ENCODE data around the gene FBN1.

The FBN1 gene

GRCh38 chr15:48419896-48420295 lies 225.6 kb downstream of the FBN1 start:
- DNase-seq, result no peak

DNA sequence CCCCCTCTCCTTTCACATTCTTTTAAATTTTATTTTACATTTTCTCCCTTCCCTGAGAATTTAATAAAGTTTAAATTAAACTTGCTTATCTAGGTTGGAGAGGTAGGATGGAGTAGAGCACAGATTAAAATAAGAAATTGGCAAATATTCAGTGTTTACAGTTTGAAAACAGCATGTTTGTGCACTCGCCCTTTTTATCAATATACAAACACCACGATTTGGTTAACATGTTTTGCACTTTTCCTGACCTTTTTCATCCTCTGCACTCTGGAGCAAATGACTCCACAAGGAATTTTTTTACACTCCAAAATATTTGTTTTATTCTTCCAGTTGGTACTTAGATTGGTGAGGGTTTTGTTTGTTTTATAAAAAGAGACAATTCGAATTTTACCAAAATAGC lies 227.2 kb downstream of the FBN1 start:
- DNase-seq, result no peak

DNA sequence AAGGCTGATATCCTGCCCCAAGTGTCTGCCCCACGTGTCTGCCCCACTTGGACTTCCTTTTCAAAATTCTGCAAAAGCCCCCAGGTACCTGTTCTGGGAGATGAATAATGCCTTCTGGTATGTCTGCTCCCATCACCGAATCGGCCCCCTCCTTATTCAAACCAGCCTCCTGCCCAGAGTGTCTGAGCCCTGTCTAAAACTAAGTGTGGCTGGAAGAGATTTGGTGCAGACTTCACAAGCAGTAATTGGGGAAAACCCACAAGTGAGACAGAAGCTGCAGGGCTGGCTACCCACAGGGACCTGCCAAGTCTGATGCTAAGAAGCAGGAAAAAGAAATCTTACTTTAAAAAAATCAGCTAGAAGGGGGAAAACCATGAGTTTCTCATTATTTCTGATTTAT lies 229.2 kb downstream of the FBN1 start:
- DNase-seq, result no peak

DNA sequence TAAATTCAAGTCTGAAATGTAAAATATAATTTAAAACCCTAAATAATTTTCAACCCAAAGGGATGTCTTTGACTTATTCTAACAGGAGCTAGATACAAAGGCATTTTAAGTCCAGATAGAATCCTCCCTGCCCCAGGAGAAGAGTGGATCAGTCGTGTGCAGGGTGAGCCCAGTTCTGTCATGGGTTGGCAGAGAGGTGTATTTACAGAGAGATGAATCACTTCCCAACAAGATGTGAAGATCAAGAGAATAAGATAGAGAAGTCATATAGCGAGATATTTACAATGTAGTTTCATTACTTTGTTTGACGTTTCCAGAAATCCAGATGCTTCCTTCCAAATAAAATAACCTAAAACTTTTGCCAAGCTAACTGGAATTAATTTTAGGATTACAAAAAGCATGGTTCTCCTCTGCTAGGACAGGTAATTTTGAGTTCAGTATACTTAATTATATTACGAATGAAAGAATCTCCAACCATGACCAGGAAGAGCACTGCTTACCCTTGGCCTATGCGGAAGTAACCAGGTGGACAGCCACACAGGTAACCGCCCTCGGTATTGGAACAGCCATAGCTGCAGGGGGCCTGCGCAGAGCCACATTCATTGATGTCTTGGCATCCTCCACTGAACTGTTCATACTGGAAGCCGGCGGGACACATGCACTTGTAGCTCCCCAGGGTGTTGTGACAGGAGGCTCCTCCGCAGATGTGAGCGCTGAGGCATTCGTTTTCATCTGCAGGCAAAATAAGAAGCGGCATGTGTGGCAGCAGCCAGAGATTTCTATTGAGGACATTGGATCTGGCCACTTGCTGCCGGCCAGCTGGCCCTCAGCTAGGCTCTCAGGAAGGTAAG lies 230.2 kb downstream of the FBN1 start:
- no peak for DNase-seq

DNA sequence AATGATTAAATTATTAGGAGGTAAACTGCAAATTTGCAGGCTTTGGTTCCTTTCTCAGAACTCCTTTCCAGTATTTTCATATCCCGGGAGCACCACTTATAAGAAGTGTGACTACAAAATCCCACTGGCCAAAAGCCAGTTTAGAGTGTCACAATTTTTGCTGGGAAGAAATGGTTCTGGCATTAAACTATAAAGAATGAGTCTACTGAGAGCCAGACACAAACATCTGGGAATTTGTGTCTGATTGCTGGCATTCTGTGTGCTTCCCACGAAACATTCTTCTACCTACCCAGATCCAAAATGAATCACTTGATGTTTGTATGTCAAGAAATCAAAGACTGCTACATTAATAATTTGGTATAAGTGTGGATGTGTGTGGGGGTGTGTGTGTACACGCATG lies 231.5 kb downstream of the FBN1 start:
- no peak for DNase-seq

- no peak for DNase-seq
Measured at GRCh38 chr15:48413304-48413703, 232.2 kb downstream of the FBN1 start.

DNA sequence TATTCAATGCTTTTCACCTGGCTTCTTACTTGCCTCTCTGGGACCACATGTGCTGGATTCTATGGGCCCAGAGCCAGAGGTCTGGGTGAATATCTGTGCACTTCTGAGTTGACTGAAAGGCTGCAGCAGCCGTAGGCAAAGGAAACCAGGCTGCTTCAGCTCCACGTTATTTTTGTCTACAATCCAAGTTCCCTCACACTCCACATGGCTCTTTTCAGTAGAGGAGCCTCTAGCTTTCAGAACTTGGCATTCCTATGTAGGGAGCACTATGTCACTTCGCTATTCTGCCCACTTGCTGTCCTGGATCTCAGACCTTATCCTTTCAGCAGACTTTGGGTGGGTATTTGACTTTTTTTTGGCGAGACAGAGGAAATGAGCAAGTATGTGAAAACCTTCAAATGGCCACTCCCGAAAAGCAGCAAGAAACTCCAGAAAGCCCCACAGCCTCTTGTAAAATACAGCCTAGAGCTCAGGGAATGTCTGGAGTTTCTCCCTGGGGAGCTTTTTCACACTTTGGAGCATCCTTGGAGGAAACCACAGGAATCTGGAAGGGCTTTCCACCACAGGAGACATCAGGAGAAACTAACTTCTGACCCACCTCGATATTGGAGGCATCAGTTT lies 233.4 kb downstream of the FBN1 start:
- no peak for DNase-seq

DNA sequence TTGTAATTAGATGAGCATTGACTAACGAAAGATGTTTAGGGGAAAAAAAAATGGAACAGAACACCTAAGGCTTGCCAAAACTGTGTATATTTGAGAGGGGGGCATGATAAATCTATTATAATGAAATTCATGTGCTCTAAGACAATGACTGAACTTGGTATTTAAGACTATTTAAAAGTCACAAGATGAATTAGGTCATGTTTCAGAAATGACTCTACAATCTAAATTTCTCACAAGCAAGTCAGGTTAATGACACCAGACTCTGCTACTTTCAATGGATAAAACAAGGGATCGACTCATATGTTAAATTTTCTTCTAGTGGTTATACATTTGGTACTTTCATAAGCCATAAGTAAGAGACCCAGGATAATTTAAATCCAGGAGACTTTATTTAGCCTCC lies 235.9 kb downstream of the FBN1 start:
- no peak for DNase-seq

DNA sequence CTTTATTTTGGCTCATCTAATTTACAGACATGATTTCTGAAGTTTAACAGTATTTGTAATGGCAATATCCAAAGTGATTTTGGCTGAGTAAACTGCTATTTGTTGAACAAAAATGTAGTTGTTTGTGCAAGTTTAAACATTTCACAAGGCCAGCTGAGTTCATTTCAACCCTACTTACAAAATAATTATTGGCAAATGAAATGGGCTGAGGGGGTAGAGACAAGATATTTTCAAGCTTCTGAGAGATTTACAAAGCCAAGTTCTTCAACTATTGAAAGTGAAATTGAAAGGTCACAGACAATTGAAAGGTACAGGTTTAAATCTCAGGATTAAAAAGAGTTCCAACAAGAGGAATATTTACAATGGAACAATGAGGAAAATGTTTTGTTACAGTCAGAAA lies 237.2 kb downstream of the FBN1 start:
- no peak for DNase-seq

DNA sequence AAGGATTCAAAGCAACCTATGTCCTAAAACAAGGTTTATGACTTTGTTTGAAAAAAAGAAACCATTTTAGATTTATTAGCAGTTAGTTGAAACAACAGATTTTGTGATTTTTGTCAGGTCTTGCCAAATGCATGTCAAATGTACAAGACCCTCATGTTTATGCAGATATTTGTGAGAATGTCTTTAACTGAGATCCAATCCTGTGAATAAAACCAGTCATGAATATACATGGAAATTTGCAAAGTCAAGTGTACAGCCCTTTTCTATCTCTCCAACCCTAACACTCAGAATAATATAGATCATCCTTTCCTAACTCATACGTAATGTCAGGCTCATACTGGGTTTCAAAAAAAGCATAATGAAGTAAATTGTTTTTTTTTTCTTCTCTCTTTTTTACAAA lies 237.9 kb downstream of the FBN1 start:
- no peak for DNase-seq

DNA sequence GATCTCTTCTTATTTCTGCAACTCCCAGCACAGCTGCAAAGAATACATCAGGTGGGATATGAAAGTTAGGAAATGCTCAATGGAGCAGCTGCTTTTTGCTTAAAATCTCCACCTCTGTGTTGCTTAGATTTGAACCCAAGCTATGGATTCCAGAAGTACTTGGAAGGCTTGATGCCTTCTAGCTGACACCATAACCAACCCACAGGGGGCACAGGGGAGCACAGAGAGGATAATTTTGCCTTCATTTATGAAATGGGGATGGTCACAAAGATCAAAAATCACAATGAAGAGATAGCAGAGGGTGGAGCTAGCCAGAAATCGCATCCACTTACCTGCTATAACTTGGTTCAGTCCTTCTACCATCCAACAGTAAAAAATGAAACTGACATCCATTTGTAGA lies 238.6 kb downstream of the FBN1 start:
- DNase-seq, result no peak

DNA sequence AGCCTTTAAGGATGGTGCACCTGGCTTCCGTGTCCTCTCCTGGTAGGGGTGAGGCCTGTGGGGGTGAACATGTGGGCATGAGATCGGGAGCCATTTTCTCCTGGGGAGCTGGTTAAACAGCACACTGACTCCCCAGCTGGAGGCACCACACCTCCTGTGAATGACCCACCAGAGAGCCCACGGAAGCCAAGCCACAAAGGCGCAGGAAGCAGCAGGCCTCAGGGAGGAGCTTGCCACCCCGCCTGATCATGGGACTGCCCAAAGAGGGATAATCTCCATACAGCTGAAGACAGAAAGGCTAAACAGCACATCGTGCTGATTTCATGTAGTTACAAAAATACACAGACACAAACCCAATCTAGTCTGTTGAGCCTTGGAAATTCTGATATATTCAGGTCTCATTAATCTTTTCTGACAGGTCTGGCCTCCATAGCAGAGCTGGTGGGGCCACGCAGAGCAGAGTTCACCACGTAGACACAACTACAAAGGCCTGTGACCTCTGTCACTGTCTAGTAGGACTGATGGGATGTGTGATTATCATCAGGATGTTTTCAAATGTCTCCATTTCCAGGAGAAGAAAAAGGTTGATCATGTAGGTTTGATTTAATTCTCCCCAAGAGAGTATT lies 239.1 kb downstream of the FBN1 start:
- DNase-seq, result no peak

DNA sequence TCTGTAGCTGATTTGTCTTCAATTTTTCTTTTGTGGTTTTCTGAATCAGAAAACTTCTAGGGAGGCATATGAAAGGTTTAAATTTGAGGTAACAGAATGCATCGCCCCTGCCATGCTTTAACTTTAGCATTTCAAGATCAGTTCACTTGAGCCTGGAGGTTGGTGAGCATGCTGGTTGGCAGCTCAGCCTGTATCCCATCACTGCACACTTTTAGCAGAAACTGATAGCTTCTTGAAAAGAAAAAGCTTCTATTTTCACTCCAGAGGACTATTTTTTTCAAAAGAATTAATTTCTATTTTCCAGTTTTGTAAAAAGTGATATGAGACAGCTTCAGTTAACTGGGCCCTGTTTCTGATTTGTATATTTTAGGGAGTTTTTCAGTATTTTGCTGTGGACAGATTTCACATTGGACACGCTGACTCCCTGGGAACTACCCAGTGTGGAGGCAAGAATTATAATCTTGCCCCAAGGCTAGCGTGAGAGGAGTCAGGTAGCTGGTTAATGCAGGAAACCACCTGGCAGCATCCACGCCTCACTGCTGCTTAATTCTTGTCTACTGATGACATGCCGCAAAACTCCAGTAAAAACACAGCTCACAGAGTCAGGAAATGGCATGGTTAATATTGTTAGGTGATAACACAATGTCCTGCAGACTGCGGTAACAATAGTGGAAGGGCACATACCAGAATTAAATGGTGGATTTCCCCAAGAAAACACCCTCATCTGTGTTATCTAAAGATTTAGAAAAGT lies 242.9 kb downstream of the FBN1 start:
- DNase-seq, result no peak

DNA sequence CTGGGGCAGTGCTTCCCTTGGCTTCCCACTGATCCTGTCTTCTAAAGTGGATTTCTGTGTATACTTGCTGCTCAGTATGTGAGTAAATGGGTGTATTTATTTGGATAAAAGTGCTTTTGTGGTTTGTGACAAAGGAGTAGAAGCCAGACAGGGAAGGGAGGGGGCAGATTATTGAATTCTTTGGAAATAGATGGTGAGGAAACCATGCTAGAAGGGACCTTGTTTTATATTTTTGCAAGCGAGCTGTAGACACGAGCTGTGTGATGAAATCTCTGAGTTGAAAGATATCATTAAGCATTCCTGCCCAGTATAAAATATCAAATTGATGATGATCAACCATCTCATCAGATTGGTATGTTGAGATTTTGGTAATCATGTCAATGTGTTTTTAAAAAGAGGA lies 245.4 kb downstream of the FBN1 start:
- DNase-seq, result no peak

- no peak for DNase-seq
Measured at GRCh38 chr15:48397841-48398240, 247.7 kb downstream of the FBN1 start.

GRCh38 chr15:48396020-48396419 lies 249.5 kb downstream of the FBN1 start:
- no peak for DNase-seq

DNA sequence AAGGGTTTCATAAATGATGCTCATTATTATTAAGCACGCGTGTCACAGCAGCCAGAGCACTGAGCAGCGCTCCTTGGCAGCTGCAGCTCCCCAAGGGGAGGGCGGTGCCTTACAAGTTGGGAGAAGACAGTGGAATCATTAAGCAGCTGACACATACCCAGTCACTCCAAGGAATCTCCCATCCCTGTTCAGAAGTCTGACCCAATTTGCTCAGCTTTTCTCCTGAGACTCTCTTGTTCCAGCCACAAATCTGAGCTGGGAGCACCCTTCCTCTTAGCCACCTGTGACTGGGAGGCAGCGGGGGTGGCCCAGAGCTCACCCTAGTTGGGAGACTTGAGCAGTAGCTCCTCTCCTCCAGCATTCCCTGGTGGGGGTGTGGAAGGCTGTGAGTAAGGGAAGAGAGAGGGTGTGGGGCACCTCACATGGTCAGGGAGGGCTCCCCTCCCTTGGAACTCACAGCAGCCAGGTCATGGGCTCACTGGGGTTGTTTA lies 249.9 kb downstream of the FBN1 start:
- no peak for DNase-seq

GRCh38 chr15:48394970-48395369 lies 250.5 kb downstream of the FBN1 start:
- no peak for DNase-seq

GRCh38 chr15:48393645-48394506 lies 251.6 kb downstream of the FBN1 start:
- DNase-seq, result peak; percentile 64

DNA sequence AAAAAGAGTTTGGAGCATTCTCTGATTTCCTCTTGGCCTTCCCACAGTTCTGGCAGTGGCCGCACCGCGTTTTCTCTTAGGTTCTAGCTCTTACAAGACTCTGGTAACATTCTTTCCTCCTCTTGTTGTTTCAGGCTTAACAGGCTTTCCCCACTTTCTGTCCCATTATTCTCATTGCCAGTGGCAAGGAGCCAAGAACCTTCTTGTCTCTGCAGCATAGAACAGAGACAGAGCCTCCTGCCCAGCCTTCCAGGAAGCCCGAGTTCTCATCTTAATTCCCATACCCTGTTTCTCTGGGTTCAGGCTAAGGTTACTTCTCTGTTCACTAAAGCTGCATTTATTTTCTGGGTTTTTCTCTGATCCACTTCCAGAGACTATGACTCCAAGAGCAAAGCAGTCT lies 253.2 kb downstream of the FBN1 start:
- no peak for DNase-seq

GRCh38 chr15:48391950-48392349 lies 253.6 kb downstream of the FBN1 start:
- no peak for DNase-seq

- DNase-seq, result no peak
Measured at GRCh38 chr15:48389691-48390143, 255.8 kb downstream of the FBN1 start.
